Muscle layer of duodenum (tissue), 2 donors: Measurements from ENCODE around the gene BTBD10.

Experiments used
- H3K27ac ChIP-seq: one replicate; pipeline ENCODE4 v1.7.0; 2013; ENCODE audit warnings: mild to moderate bottlenecking, low read length
- H3K27me3 ChIP-seq: one replicate; pipeline ENCODE4 v1.7.0; 2013; ENCODE audit warnings: low read depth, mild to moderate bottlenecking, control low read depth, low read length
- H3K36me3 ChIP-seq, 2 donors: one replicate each; pipeline ENCODE4 v1.7.0; 2013; ENCODE audit warnings: low read length in 2 of 2, control low read depth in 1 of 2, mild to moderate bottlenecking in 1 of 2; ENCODE audit not compliant: insufficient read depth in 2 of 2, control insufficient read depth in 1 of 2
- H3K4me1 ChIP-seq, 2 donors: one replicate each; pipeline ENCODE4 v1.7.0; 2013; ENCODE audit warnings: low read length in 2 of 2, mild to moderate bottlenecking in 2 of 2, control low read depth in 1 of 2, moderate library complexity in 1 of 2; ENCODE audit not compliant: insufficient read depth in 2 of 2, control insufficient read depth in 1 of 2
- H3K4me3 ChIP-seq, 2 donors: one replicate each; pipeline ENCODE4 v1.7.0; 2013; ENCODE audit warnings: low read length in 2 of 2, low read depth in 1 of 2, mild to moderate bottlenecking in 1 of 2
- H3K9me3 ChIP-seq, 2 donors: one replicate each; pipeline ENCODE4 v1.7.0; 2013; ENCODE audit warnings: low read length in 2 of 2, control low read depth in 1 of 2, mild to moderate bottlenecking in 1 of 2; ENCODE audit not compliant: control insufficient read depth in 1 of 2
- donor health status: healthy.

The BTBD10 gene

DNA sequence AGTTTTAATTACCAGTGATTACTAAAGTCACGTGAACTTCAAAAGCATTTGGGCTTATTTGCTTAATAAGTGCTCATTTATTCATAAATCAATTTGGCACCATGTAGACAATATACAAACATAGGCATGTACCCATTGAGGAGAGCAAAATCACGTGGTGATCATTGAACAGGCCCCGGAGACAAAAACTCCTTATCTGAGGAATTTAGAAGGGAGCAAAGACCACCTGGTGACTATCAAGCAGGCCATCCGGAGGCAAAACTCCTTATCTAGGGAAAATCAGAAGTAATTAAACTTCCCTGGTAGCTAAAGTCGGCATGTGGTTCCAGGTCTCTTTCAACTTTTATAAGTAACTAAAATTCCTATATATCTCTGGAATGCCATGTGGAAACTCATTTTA, 5.7 kb upstream of the BTBD10 start:
- H3K27ac ChIP-seq = no peak overlapping the region
- H3K4me1 ChIP-seq = peaks cover 0 to 3% of the 10 kb centered on the region in 2 donors
- H3K4me3 ChIP-seq = no peak overlapping the region
- H3K9me3 ChIP-seq = no peaks in the 10 kb centered on the region
- H3K36me3 ChIP-seq = no peaks in the 10 kb centered on the region
- peaks cover 6% of the 10 kb centered on the region for H3K27me3 ChIP-seq

- no peak overlapping the region for H3K4me3 ChIP-seq
- no peak overlapping the region for H3K27ac ChIP-seq
- H3K4me1 ChIP-seq = peaks cover 7 to 19% of the 10 kb centered on the region in 2 donors
- H3K36me3 ChIP-seq = no peaks in the 10 kb centered on the region
- H3K9me3 ChIP-seq = no peaks in the 10 kb centered on the region
- peaks cover 6% of the 10 kb centered on the region for H3K27me3 ChIP-seq
Observed at GRCh38 chr11:13465909-13466371, 2.9 kb upstream of the BTBD10 start.

DNA sequence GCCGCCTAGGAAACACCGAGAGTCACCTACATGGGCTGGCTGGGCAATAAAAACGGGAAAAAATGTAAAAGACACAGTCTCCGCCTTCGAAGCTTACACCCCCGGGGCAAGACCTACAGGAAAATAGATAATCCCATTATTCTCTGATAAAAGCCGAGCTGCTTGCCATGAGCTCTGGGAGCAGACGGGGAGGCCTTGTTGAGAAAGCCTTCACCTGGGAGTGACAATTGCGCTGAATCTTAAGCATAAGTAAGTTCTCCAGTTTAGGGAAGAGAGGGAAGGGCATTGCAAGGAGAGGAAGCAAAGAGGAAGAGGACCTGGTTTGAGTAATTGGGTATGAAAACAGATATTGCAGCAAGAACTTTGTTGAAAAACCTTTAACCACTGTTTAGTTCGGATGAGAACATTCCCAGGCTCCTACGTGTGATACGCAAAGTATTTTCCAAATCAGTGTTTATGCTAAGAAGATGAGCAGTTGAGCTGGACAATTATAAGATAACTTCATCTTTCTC, 813 bp upstream of the BTBD10 start:
- peak overlapping the region; percentile 80 for H3K27ac ChIP-seq

DNA sequence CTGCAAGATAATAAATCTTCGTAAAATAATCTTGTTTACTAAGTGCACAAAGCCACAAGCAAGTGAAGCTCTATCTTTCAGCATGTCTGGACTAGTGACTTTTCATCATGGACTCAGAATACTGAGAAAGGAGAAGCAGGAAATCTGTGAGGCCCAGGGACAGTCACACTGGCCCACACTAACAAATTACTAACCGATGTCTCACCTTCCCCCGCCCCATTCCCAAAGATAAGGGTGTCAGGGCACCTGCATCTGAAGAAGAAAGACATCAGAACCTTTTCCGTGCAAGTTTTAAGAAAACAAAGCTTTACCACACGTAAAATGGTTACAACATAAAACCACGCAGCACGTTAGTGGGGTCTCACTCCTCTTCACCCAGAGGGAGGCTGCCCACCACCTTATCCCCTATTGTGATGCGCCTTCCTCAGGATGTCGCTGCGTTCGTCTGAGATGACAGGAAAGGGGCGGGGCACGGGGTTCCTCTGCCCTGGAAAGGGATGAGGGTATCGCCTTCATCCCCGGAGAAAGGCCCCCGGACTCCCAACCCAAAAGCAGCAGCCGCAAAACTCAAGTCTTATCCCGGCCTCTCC, 616 bp downstream of the BTBD10 start:
- Histone ChIP-seq H3K27me3 (no peaks in the 10 kb centered on the region), H3K9me3 (no peaks in the 10 kb centered on the region), H3K4me3 (peak overlapping the region; percentile 89 to 94), H3K36me3 (no peaks in the 10 kb centered on the region), H3K4me1 (peaks cover 7 to 19% of the 10 kb centered on the region in 2 donors), H3K27ac (peak overlapping the region; percentile 80)

More for the DNA sequence above, 813 bp upstream of the BTBD10 start:
- Histone ChIP-seq H3K4me3 (peak overlapping the region; percentile 89 to 94), H3K36me3 (no peaks in the 10 kb centered on the region), H3K9me3 (no peaks in the 10 kb centered on the region), H3K27me3 (no peaks in the 10 kb centered on the region), H3K4me1 (peaks cover 7 to 19% of the 10 kb centered on the region in 2 donors)

DNA sequence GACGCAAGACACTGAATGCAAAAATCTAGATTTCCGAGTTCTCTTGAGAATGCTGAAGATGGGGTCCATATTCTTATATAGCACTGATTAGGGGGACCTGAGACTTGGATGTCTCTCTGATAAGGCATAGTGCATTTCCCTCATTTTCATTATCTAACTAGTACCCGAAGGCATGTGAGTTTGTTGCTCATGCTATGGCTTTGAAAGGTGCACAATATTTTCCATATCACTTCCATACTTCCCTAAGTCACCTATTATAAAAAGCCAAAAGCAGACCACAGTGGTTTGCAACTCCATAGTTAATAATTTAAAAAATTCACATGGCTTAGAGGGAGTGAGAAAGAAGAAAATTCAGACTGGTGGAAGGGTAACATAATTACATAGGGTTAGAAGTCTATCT, 1.7 kb downstream of the BTBD10 start:
- H3K9me3 ChIP-seq = no peaks in the 10 kb centered on the region
- no peak overlapping the region for H3K27ac ChIP-seq
- H3K4me3 ChIP-seq = no peak overlapping the region
- H3K4me1 ChIP-seq = peaks cover 7 to 19% of the 10 kb centered on the region in 2 donors
- H3K36me3 ChIP-seq = no peaks in the 10 kb centered on the region
- no peaks in the 10 kb centered on the region for H3K27me3 ChIP-seq

- Histone ChIP-seq H3K9me3 (no peaks in the 10 kb centered on the region), H3K4me1 (peaks cover 0 to 4% of the 10 kb centered on the region in 2 donors), H3K4me3 (no peak overlapping the region), H3K27me3 (no peaks in the 10 kb centered on the region), H3K27ac (no peak overlapping the region), H3K36me3 (no peaks in the 10 kb centered on the region)
Observed at GRCh38 chr11:13450832-13451397, 12.1 kb downstream of the BTBD10 start.

GRCh38 chr11:13449522-13449921, 13.5 kb downstream of the BTBD10 start:
- Histone ChIP-seq H3K36me3 (no peaks in the 10 kb centered on the region), H3K4me3 (no peak overlapping the region), H3K27ac (no peak overlapping the region)

GRCh38 chr11:13448876-13449275, 14.1 kb downstream of the BTBD10 start:
- no peak overlapping the region for H3K4me3 ChIP-seq
- H3K27me3 ChIP-seq = no peaks in the 10 kb centered on the region
- H3K27ac ChIP-seq = peak overlapping the region; percentile 13
- peaks cover 0 to 4% of the 10 kb centered on the region in 2 donors for H3K4me1 ChIP-seq
- H3K36me3 ChIP-seq = no peaks in the 10 kb centered on the region
- H3K9me3 ChIP-seq = no peaks in the 10 kb centered on the region

More at GRCh38 chr11:13449522-13449921, 13.5 kb downstream of the BTBD10 start:
- Histone ChIP-seq H3K27me3 (no peaks in the 10 kb centered on the region), H3K4me1 (peaks cover 0 to 4% of the 10 kb centered on the region in 2 donors), H3K9me3 (no peaks in the 10 kb centered on the region)

GRCh38 chr11:13446444-13446843, 16.6 kb downstream of the BTBD10 start:
- Histone ChIP-seq H3K27me3 (no peaks in the 10 kb centered on the region), H3K4me3 (no peak overlapping the region), H3K4me1 (peaks cover 0 to 4% of the 10 kb centered on the region in 2 donors), H3K27ac (no peak overlapping the region), H3K9me3 (no peaks in the 10 kb centered on the region), H3K36me3 (no peaks in the 10 kb centered on the region)

DNA sequence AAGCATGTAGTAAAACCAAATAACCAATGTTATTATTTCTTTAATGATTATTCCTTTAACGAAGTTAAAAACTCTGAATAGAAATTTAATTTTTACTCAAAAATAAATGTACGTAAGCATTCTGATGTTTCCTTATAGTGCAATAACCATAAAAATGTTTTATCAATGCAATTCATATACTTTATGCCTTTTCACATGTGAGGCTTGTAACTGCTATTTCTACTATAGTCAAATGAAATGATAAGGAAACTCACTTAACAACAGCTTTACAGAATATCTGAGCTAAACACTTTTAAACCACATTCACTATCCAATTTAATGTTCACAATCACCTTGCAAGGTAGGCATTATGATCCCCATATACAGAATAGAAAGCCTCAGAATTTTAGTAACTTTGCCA, 17.4 kb downstream of the BTBD10 start:
- no peak overlapping the region for H3K27ac ChIP-seq
- peaks cover 0 to 4% of the 10 kb centered on the region in 2 donors for H3K4me1 ChIP-seq
- H3K9me3 ChIP-seq = no peaks in the 10 kb centered on the region
- no peaks in the 10 kb centered on the region for H3K36me3 ChIP-seq
- H3K27me3 ChIP-seq = no peaks in the 10 kb centered on the region
- H3K4me3 ChIP-seq = no peak overlapping the region

DNA sequence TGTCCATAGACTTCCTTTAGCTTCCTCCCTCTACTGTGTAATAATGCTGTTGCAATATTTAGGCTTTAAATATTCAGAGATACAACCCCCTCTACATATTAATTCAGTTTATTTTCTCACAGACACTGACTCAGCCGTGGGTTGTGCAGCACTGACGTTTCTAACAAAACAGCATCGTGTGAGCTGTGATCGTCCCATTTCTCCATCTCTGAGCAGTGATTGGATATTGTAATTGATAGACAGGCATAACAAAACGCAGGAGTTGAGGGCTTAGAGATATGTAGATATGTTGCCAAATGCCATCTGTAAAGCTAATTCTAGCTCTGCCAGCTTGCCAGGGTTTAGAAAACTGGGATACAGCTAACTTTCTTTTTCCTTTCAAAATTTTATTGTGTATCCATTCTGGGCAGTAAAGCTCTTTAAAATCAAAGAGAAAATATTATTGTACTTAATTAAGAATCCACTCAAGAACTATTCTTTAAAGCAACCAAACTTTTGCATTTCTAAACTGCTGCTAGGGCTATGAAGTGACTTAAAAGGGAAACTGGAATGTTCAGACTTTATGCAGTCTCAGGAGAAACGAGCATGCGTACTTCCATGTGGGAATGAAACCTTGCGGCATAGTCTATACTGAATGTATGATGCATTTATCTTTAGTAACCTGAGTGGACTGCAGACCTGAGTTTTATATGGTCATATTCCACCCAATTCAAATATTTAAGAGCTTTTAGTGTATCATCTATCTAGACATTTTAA, 22.7 kb downstream of the BTBD10 start:
- H3K27ac ChIP-seq = peak overlapping the region; percentile 25
- no peaks in the 10 kb centered on the region for H3K4me1 ChIP-seq
- H3K36me3 ChIP-seq = no peaks in the 10 kb centered on the region
- no peaks in the 10 kb centered on the region for H3K9me3 ChIP-seq
- H3K4me3 ChIP-seq = peak overlapping the region; percentile 15 to 41
- no peaks in the 10 kb centered on the region for H3K27me3 ChIP-seq
